HG02759 (cell line): ENCODE measurements around the gene RNASEH2B.

ENCODE experiments used
- ATAC-seq: cut with Tn5 transposase; IDR thresholded peaks from one replicate; pipeline ENCODE4 v1.9.1; 2021; ENCODE audit warnings: mild to moderate bottlenecking, moderate library complexity; ENCODE audit not compliant: unreplicated experiment

Gene RNASEH2B

DNA sequence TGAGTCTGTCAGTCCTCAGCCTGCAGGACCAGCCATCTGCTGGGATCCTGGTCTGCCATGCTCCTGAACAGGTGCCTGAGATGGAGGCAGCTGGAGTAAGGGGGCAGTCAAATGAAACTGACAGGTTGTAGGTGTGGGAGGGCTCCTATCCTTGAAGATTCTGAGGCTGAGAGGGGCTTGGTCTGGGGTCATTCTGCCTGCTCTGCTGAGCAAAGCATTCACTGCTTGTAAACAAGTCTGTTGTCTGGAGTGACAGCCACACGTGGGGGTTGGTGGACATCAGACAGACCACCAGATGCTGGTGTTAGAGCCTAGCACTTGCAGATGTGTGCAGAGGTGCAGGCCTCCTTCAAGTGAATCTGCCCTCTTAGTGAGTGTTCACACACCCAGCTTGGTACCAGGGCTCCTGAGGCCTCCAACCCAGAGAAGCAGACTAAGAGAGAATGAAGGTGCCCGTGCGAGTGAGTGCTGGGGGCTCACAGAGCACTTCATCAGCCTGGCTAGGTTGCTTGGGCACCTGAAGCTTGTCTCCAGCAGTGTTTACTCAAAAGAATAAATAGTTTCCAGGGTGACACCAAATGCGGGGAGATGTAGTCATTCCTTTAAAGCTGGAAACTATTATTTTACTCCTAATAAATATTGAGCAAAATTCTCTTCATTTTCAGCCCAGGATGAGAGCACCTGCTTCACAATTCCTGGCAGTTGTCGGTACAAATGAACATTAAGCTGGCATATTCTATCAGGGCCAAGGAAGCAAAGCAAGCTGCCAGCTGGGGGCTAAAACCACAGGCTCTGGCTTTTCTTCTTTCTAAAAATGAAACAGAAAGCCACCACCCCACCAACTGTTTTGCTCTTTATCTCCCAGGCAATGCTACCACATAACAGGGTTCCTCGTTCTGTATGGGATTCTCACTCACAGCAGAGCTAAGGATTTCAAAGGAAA lies 82.3 kb downstream of the RNASEH2B start:
- peak; percentile 89 for ATAC-seq

DNA sequence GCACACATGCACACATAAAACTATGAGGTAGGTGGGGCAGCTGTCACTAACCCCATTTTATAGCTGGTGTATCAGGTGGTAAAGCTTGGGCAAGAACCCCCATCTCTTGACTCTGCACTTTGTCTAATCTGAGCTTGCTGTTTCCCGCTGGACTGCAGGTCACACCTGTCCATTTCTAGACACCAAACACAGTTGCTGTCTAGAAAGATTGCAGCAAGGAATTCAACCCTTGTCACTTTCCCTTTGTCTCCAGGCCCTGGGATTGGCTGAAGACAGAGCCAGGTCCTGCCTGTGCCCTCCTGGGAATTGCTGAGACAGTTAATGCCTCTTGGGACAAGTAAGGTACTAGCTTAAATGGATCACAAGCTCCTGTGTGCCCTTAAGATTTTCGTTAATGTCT lies 83.8 kb downstream of the RNASEH2B start:
- no peak for ATAC-seq

DNA sequence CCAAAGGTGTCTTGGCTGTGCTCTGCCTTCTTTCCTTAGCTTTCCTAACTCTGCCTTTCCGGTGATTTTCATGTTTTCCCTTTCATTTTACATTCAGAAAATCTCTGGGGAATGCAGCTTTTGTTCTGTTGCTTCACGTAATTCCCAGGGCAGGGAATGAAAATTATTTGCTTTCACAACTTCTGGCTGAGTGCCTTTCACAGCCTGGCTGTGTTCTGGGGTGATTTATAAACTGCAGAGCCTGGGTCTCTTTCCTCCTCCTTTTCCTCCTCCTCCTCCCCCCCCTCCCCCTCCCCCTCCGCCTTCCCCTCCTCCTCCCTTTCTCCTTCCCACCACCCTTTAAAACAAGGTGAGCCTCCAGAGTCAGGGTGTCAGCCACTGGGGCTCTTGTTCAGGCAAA lies 84.3 kb downstream of the RNASEH2B start:
- no peak for ATAC-seq

DNA sequence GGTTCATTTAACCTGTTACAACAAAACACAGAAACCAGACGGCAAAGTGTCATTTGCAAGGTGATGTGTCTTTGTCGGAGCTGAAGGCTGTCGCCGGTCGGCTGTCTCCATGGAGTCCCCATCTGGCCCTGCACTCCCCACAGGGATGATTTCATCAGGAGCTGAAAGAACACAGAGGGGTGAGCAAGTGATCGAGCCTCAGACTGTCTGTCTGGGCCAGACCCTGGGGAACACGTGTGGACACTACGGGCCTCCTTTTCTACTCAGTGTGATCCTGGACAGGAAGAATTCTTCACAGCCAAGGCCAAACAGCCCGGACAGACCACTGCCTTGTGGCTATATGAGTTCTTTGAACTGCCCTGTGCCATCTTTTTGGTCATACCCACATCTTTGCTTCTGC lies 85.1 kb downstream of the RNASEH2B start:
- ATAC-seq = no peak

DNA sequence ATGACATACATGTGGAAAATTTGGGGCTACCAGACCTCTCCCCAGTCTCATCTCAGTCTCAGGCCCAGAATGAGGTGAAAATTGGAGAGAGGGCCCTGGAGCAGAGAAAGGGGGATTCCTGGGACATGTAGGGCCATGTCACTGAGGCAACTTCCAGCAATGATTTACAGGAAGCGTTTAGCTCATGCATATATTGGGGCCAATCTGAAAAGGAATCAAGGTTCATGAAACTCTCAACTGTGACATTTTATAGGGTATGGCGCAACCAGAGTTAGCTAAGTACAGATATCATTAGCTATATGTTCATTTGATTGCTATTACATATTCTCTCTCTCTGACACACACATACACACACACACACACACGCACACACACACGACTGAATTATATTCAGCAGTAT lies 86.3 kb downstream of the RNASEH2B start:
- ATAC-seq = no peak

DNA sequence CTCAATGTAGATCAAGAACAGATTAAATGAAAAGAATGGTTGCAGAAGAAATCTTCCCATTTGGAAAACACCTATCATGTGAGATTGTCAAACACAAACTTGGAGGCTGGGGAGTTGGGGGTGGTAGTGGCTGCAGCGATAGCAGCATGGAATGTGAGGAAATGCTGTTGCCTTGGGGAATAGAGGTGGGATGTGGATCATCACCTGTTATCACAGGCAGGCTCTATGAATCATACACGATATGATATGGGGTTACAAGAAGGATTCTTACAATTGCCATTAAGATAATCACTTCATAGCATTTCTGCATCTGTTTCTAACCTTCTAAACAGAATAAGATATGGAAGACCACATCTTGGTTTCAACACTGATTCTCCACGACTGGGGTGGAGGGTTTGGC lies 88.7 kb downstream of the RNASEH2B start:
- no peak for ATAC-seq

DNA sequence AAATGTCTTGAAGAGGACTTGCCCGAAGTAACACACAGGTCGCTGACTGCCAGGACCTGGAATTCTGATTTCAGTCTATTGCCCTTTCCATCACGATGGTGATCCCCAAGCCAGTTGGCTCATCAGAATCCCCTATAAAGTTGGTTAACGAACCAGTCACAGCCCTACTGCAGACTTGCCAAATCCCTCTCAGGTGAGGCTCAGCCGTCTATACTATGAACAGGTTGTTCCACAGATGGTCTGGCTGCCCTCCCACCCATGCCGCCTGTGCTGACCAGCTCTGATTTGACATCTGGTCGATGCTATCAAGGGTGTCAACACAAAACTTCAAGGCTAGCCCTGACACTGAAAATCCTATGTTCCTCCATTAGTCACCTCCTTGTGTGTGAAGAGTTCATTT lies 90.0 kb downstream of the RNASEH2B start:
- no peak for ATAC-seq

DNA sequence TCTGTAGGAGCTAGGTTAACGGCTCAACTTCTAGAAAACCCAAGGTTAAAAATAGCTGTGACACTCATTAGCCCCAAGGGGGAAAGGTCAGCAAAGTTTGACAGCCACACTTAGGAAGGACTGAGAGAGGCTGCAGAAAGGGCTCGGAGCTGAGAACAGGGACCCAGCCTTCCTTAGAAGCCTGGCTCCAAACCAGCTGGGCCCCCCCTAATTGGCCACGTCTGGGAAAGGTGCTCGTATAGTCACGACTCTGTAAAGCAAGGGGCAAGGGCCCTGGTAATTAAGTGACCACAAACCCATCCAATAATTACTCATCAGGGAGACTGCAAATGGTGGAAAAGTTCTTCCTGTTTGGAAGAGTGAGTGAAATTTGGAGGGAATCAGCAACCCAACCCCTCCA lies 90.5 kb downstream of the RNASEH2B start:
- ATAC-seq = no peak

DNA sequence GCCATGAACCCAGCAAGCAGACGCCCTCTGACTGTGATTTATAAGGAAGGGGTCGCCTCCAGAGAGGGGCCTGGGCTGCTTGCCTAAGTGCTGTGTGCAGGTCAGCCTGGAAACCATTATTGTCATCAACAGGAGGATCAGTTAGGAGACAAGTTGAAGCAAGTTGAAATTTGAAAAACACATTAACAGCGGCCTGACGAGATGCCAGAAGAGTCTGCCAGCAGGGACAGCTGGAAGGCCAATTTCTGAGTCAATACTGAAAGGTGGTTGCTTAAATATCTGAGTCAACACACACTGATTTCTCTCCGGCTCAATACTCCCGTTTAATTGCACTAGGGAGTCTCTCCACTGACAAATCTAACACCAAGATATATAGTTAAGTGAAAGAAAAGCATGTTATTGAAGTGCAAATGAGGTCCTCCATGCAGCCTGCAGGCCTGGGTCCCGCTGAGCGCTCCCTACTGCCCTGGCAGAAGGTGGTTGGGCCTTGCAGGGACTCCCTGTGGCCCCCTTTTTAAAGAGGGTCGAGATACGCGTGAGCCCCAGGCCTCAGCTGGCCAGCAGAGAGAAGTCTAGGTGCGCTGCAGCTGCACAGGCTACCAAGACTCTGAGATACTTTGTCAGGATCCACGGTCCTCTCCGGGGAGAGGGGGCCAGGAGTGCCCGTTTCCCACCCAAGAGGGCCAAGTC lies 91.1 kb downstream of the RNASEH2B start:
- no peak for ATAC-seq

DNA sequence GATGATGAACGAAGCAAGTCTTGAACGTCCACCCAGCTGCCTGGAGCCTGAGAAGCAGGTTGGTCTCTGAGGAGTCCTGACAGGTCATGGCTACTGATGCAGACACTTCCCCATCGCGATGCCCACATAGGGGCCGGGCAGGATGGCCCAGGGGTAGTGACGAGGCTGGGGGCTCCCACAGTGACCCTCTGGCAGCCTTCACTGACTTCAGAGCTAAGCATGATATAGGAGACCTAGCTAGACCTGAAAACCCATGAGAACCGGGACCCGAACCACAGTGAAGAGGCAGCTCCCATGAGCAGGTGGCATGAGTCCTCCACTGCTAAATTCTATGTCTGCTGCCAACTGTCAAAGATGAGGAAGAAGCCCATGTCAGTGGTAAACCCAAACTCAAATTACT lies 91.7 kb downstream of the RNASEH2B start:
- no peak for ATAC-seq

DNA sequence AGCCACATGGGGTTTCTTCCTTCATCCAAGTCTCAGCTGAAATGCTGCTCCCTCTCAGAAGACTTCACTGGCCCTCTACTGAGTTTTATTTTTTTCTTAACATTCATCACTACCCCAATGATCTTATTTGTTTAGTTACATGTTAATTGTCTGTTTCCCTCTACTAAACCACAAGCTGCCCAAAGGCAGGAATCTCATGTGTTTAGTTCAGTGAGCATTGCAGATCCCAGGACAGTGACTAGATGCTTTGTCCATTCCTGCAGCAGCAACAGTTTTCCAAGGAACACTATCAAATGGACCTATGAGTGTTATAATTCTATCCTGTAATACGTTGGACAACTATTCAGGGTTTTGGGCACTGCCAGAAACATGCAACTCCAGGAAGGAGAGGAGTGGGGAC lies 93.1 kb downstream of the RNASEH2B start:
- ATAC-seq = no peak

DNA sequence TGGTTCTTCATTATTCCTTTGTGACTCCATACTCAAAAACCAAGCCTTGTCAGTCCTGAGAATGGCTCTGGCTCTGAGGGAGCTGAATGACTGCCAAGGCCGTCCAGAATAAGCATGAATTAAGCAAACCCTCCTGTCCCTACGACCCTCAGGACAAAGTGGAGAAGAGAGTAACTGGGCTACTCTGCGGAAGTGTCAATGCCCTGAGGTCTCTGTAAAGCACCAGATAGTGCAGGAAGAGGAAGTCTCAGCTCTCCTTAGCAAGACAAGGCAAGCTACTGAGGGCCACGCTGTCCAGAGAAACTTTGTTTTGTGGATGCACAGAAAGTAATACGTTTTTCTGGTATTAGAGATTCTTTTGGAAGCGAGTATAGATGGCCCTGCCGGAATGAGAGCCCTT lies 94.1 kb downstream of the RNASEH2B start:
- ATAC-seq = no peak

DNA sequence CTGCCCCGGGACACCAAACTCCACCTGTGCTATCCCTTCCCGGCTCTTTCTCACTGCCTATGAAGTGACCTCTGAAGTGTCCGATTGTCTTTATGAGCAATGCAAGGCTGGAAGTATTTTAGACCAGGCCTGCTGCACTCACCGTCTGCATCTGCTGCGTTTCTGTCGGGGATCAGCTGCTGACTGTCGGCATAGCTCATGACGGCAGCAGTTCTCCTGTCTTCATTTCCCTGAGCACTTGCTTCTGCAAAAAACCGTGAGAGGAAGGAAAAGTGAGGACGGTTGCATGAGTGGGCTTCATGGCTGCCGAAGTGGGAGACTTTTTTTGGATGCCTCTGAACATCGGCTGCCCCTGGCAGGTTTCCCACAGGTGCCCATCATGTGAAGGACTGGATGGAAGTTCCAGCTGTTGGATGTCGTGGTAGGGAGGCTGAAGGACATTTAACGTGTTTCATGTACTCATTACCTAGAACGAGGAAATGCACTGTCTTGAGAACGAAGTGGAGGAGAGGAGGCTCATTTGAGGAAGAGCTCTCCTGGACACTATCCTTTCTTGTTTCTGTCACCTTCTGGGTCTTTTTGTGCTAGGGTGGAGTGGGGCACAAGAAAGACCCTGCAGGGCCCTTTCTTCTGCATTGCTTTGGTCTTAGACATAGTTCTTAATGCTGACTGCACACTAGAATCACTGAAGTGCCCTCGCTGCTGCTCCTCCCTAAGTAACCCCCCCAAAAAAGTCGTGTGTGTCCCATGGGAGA lies 94.7 kb downstream of the RNASEH2B start:
- ATAC-seq = no peak

DNA sequence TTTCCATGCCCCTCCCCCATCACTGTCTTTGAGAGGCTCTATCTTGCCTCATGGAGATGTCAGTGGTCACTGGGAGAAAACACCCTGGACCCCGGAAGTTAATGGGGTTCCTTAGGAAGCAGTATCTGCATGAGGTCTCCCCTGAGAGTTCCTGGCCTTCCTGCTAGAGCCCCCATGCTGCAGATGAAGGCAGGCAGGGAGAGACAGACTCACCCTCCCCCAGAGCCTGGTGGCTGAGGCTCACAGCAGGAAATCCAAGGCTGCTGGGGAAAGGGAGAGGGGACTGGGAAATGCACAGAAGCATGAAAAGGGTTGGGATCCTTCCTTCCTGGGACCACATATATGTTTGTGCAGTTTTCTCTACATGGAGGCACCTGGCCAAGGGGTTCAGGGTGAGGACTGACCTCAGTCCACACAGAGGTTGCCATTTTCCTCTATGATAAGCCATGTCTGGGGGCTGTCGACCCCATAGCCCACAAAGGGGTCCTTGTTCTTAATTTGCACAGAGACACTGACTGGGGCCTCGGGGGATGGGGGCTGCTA lies 95.4 kb downstream of the RNASEH2B start:
- ATAC-seq = no peak

DNA sequence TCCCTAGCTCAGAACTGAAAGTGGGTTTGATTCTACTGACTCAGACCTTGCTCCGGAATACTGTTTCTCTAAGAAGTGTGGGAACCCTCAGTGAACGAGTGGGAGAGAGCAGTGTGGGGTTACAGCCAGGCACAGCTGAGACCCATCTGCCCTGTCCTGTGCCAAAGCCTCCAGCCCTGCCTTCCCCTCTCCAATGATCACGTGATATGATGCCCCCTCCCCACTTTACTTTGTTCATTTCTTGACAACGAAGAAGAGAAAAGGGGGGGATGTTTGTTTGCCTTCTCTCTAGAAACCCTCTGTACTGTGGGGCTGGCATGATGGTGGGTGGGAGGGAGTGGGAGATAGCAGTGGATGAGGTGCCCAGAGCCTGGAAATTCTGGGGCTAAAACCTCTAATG lies 96.0 kb downstream of the RNASEH2B start:
- no peak for ATAC-seq
